Smooth muscle cell (in vitro differentiated cells): ENCODE results near the gene NKX3-2. TPM values are rescaled to one million over a fixed set of nuclear protein-coding genes. Genes with fewer than 3 reads are reported as not detected.
"Not testable (repeated sequence)": the region's sequence is repeated elsewhere in the genome, so short reads cannot be mapped to it uniquely, and the experiment has no call there.

Experiments used
- DNase-seq: peaks from one replicate; lab custom pipeline; 2025; ENCODE audit not compliant: unreplicated experiment; lab: John Stamatoyannopoulos, UW
- H2AFZ ChIP-seq: fragments of 200-600 bp; sonication (generic); 2 replicates; pipeline ENCODE4 v1.6.0; 2016; ENCODE audit warnings: antibody characterized with exemption, low read depth, mild to moderate bottlenecking
- H3F3A ChIP-seq: fragments of 200-600 bp; sonication (generic); 2 replicates; pipeline ENCODE4 v1.6.0; 2017; ENCODE audit warnings: antibody characterized with exemption, low read depth
- H3K27ac ChIP-seq: fragments of 200-600 bp; sonication (generic); 2 replicates; pipeline ENCODE4 v1.5.1; 2016; ENCODE audit warnings: low read depth, mild to moderate bottlenecking
- H3K27me3 ChIP-seq: fragments of 200-600 bp; sonication (generic); 2 replicates; pipeline ENCODE4 v1.6.1; 2016; ENCODE audit warnings: low read depth, mild to moderate bottlenecking
- H3K36me3 ChIP-seq: fragments of 200-600 bp; sonication (generic); 2 replicates; pipeline ENCODE4 v1.5.1; 2016; ENCODE audit warnings: low read depth
- H3K4me1 ChIP-seq: fragments of 200-600 bp; sonication (generic); 2 replicates; pipeline ENCODE4 v1.5.1; 2016; ENCODE audit warnings: low read depth
- H3K4me2 ChIP-seq: fragments of 200-600 bp; sonication (generic); 2 replicates; pipeline ENCODE4 v1.6.0; 2016; ENCODE audit warnings: mild to moderate bottlenecking
- H3K4me3 ChIP-seq: fragments of 200-600 bp; sonication (generic); 2 replicates; pipeline ENCODE4 v1.5.1; 2016; ENCODE audit warnings: mild to moderate bottlenecking
- H3K79me2 ChIP-seq: fragments of 200-600 bp; sonication (generic); 2 replicates; pipeline ENCODE4 v1.6.0; 2016; ENCODE audit warnings: low read depth, mild to moderate bottlenecking
- H3K9ac ChIP-seq: fragments of 200-600 bp; sonication (generic); 2 replicates; pipeline ENCODE4 v1.6.0; 2016; ENCODE audit warnings: low read depth
- H3K9me3 ChIP-seq: fragments of 200-600 bp; sonication (generic); replicated peaks from 2 replicates; pipeline ENCODE4 v1.5.1; 2016; ENCODE audit warnings: low read depth
- H4K20me1 ChIP-seq: fragments of 200-600 bp; sonication (generic); 2 replicates; pipeline ENCODE4 v1.6.0; 2016; ENCODE audit warnings: low read depth
- CTCF ChIP-seq: fragments of 200-600 bp; sonication (generic); IDR thresholded peaks from 2 replicates; pipeline ENCODE4 v1.5.1; 2017; ENCODE audit warnings: borderline replicate concordance, mild to moderate bottlenecking, antibody characterized with exemption; ENCODE audit not compliant: insufficient read depth, poor library complexity, severe bottlenecking
- WGBS: methylation state at CpG from one replicate; pipeline ENCODE4 v1.1.7; 2016; ENCODE audit warnings: low lambda C conversion rate; 5-methylcytosine and 5-hydroxymethylcytosine counted together
- polyA plus RNA-seq: library from polyadenylated mRNA; unstranded; fragments of >200 nt; fragmentation: Nextera tagmentation; extraction: Ambion mirVana; gene quantifications from 2 replicates; pipeline ENCODE4 v1.2.1, GENCODE V29; 2016
- total RNA-seq: library from RNA; depleted of rRNA; stranded (reverse); fragments of >200 nt; gene quantifications from 2 replicates; pipeline ENCODE4 v1.2.3, GENCODE V29; 2014

The NKX3-2 gene
- total and polyA plus RNA-seq, 2 experiments from 2014 or later: 3.6 to 6.7 TPM

DNA sequence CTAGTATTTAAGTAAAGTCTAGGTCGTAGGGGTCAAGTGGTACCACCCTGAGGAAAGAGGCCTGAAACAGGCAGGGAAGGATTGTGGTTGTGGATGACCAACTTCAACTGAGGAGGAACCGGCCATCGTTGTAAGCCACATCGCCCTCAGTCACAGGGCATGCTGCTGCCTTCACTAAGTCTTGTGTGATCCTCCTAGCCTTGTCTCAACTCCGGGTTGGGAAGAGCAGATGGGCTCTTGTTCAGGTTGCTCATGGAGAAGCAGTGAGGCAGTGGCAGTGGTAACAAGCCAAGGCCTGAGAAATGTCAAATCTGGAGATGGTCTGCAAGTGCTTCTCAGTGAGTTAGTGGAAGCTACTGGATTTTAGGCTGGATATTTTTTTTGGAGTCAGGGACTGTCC, 22.8 kb upstream of the NKX3-2 start:
- H3K4me3 ChIP-seq: no peak overlapping the region
- H4K20me1 ChIP-seq: no peaks in the 10 kb centered on the region
- H3K27me3 ChIP-seq: no peaks in the 10 kb centered on the region
- no peak overlapping the region for H2AFZ ChIP-seq
- TF ChIP-seq CTCF: no peak
- no peaks in the 10 kb centered on the region for H3K79me2 ChIP-seq
- H3F3A ChIP-seq: peaks cover 9% of the 10 kb centered on the region
- peaks cover 16% of the 10 kb centered on the region for H3K36me3 ChIP-seq
- H3K9ac ChIP-seq: no peak overlapping the region
- no peaks in the 10 kb centered on the region for H3K4me1 ChIP-seq
- H3K9me3 ChIP-seq: no peaks in the 10 kb centered on the region
- no peak for DNase-seq
- no peak overlapping the region for H3K4me2 ChIP-seq
- WGBS: 100% methylated on average over 5 of the region's 5 CpGs
- H3K27ac ChIP-seq: no peak overlapping the region

DNA sequence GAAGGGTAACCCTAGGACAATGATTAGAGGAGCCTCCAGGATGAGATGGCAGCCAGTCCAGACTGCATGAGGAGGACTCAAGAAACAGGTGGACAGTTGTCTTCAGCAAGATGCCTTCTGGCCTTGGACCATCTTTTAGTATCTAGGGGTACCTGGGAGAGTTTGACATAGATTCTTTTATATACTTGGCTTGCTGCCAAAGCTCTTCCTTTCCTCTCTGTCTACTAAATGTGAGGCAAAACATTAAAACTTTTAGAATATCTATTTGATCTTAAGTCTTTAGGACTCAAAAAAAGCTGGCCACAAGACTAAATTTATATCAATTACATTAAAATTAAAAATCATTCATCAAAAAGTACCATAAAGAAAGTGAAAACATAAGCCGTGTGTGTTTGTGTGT, 18.6 kb upstream of the NKX3-2 start:
- H3K4me2 ChIP-seq: no peak overlapping the region
- no peak for TF ChIP-seq CTCF
- no peaks in the 10 kb centered on the region for H3K36me3 ChIP-seq
- no peaks in the 10 kb centered on the region for H3K27me3 ChIP-seq
- DNase-seq: no peak
- peaks cover 6% of the 10 kb centered on the region for H3F3A ChIP-seq
- no peaks in the 10 kb centered on the region for H3K9me3 ChIP-seq
- H3K4me3 ChIP-seq: no peak overlapping the region
- no peaks in the 10 kb centered on the region for H4K20me1 ChIP-seq
- H3K27ac ChIP-seq: no peak overlapping the region
- no peak overlapping the region for H2AFZ ChIP-seq
- H3K4me1 ChIP-seq: no peaks in the 10 kb centered on the region
- no peaks in the 10 kb centered on the region for H3K79me2 ChIP-seq
- no peak overlapping the region for H3K9ac ChIP-seq
- WGBS: 94% methylated on average over 1 of the region's 1 CpG

DNA sequence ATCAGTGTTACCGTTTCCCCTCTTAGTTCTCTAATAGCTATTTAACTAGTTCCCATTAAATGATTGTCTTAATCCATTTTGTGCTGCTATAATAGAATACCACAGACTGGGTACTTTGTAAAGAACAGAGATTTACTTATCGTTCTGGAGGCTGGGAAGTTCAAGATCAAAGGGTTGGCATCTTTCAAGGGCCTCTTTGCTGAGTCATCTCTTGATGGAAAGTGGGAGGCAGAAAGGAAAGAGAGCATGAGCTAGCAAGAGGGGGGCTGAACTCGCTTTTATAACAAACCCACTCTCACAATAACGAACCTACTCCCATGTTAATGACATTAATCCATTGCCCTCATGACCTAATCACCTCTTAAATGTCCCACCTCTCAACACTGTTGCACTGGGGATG, 17.4 kb upstream of the NKX3-2 start:
- no peak for TF ChIP-seq CTCF
- Histone ChIP-seq H3K4me3 (no peak overlapping the region), H3K36me3 (no peaks in the 10 kb centered on the region), H3F3A (peaks cover 6% of the 10 kb centered on the region), H2AFZ (no peak overlapping the region), H4K20me1 (no peaks in the 10 kb centered on the region), H3K4me2 (no peak overlapping the region), H3K4me1 (no peaks in the 10 kb centered on the region), H3K9ac (no peak overlapping the region), H3K9me3 (no peaks in the 10 kb centered on the region), H3K27me3 (no peaks in the 10 kb centered on the region), H3K79me2 (no peaks in the 10 kb centered on the region), H3K27ac (no peak overlapping the region)
- WGBS: 41% methylated on average over 4 of the region's 4 CpGs
- DNase-seq: no peak

GRCh38 chr4:13560111-13560510, 15.8 kb upstream of the NKX3-2 start:
- H2AFZ ChIP-seq, H3K36me3 ChIP-seq, H3K27ac ChIP-seq, H3K4me3 ChIP-seq, H3K27me3 ChIP-seq, H3K4me2 ChIP-seq, H3K9ac ChIP-seq, H4K20me1 ChIP-seq, H3F3A ChIP-seq, H3K4me1 ChIP-seq, DNase-seq, H3K79me2 ChIP-seq, H3K9me3 ChIP-seq: not testable (repeated sequence)
- 54% methylated on average over 5 of the region's 5 CpGs for WGBS
